HFF-Myc (cell line): Measurements from ENCODE around the gene GYPA.
"Not testable (repeated sequence)": the region's sequence is repeated elsewhere in the genome, so short reads cannot be mapped to it uniquely, and the experiment has no call there.

Experiments
- DNase-seq: peaks from one replicate; pipeline ENCODE4 v3.0.0-alpha.2; 2011; ENCODE audit warnings: low read depth; ENCODE audit errors: extremely low read depth
- H3K4me3 ChIP-seq: replicated peaks from 2 replicates; pipeline ENCODE4 v1.5.1; 2011; ENCODE audit warnings: low read depth, mild to moderate bottlenecking, control low read depth, low read length
- CTCF ChIP-seq: IDR thresholded peaks from 2 replicates; pipeline ENCODE4 v1.5.1; 2012; ENCODE audit warnings: mild to moderate bottlenecking, low read depth, low read length, control low read depth; ENCODE audit errors: missing control alignments

The GYPA gene

GRCh38 chr4:144141493-144141892 is 975 bp upstream of the GYPA start:
- no peak for TF ChIP-seq CTCF
- no peak overlapping the region for H3K4me3 ChIP-seq
- DNase-seq, result no peak

- H3K4me3 ChIP-seq, DNase-seq: not testable (repeated sequence)
Observed at GRCh38 chr4:144139991-144140390, 527 bp downstream of the GYPA start.

- not testable (repeated sequence) for H3K4me3 ChIP-seq, DNase-seq
Observed at GRCh38 chr4:144139547-144139946, 971 bp downstream of the GYPA start.

GRCh38 chr4:144138239-144138638 is 2.3 kb downstream of the GYPA start:
- DNase-seq, H3K4me3 ChIP-seq: not testable (repeated sequence)

- not testable (repeated sequence) for DNase-seq, H3K4me3 ChIP-seq
Observed at GRCh38 chr4:144137137-144137931, 3.2 kb downstream of the GYPA start.

GRCh38 chr4:144136189-144136588 is 4.3 kb downstream of the GYPA start:
- not testable (repeated sequence) for DNase-seq, H3K4me3 ChIP-seq

GRCh38 chr4:144130167-144130566 is 10.4 kb downstream of the GYPA start:
- H3K4me3 ChIP-seq, DNase-seq: not testable (repeated sequence)

- H3K4me3 ChIP-seq, DNase-seq: not testable (repeated sequence)
Observed at GRCh38 chr4:144129336-144129875, 11.1 kb downstream of the GYPA start.

- H3K4me3 ChIP-seq, DNase-seq: not testable (repeated sequence)
Observed at GRCh38 chr4:144128709-144129320, 11.7 kb downstream of the GYPA start.

GRCh38 chr4:144125109-144125508 is 15.4 kb downstream of the GYPA start:
- not testable (repeated sequence) for DNase-seq, H3K4me3 ChIP-seq

GRCh38 chr4:144123982-144124635 is 16.4 kb downstream of the GYPA start:
- not testable (repeated sequence) for DNase-seq, H3K4me3 ChIP-seq

- H3K4me3 ChIP-seq, DNase-seq: not testable (repeated sequence)
Observed at GRCh38 chr4:144123269-144123668, 17.2 kb downstream of the GYPA start.

GRCh38 chr4:144119752-144120151 is 20.8 kb downstream of the GYPA start:
- H3K4me3 ChIP-seq, DNase-seq: not testable (repeated sequence)
